Ascending aorta (tissue), 2 donors: ENCODE measurements around the gene NELFCD. TPM values are rescaled to one million over a fixed set of nuclear protein-coding genes. Genes with fewer than 3 reads are reported as not detected.

Experiments used
- DNase-seq, 2 donors: peaks; one replicate each; pipeline ENCODE4 v3.0.0-alpha.2; 2019; ENCODE audit warnings: low spot score in 2 of 2
- H3K27ac ChIP-seq, 2 donors: fragments of 200-600 bp; sonication (generic); one replicate each; pipeline ENCODE4 v1.5.1; 2016 to 2017; ENCODE audit warnings: mild to moderate bottlenecking in 1 of 2
- H3K27me3 ChIP-seq: fragments of 200-600 bp; sonication (generic); one replicate; pipeline ENCODE4 v1.5.1; 2017
- H3K36me3 ChIP-seq, 2 donors: fragments of 200-600 bp; sonication (generic); one replicate each; pipeline ENCODE4 v1.5.1; 2016
- H3K4me1 ChIP-seq, 2 donors: fragments of 200-600 bp; sonication (generic); one replicate each; pipeline ENCODE4 v1.5.1; 2016 to 2017; ENCODE audit warnings: mild to moderate bottlenecking in 1 of 2
- H3K4me3 ChIP-seq, 2 donors: fragments of 200-600 bp; sonication (generic); one replicate each; pipeline ENCODE4 v1.5.1; 2016 to 2017; ENCODE audit warnings: mild to moderate bottlenecking in 1 of 2
- H3K9me3 ChIP-seq, 2 donors: fragments of 200-600 bp; sonication (generic); one replicate each; pipeline ENCODE4 v1.5.1; 2016
- intact Hi-C: fragments of 100-400 bp; cut with DNase I; formaldehyde crosslinking; loops from one replicate; pipeline ENCODE4 v1.15.1; 2023
- total RNA-seq: library from RNA; depleted of rRNA; stranded (reverse); fragments of >200 nt; gene quantifications from one replicate; pipeline ENCODE4 v1.1.0, GENCODE V29; 2016
- TF ChIP-seq, protein P1 (sequence below), 3 experiments: fragments of 200-600 bp in 2 of 3; fragments of 450-650 bp in 1 of 3; sonication (generic) in 2 of 3; IDR thresholded peaks; one replicate each; pipeline ENCODE4 v1.5.1; 2016 to 2019; ENCODE audit warnings: antibody characterized with exemption in 3 of 3, mild to moderate bottlenecking in 1 of 3, moderate library complexity in 1 of 3

The NELFCD gene
- total RNA-seq, 1 donor from 2014 or later = 20.8 TPM

DNA sequence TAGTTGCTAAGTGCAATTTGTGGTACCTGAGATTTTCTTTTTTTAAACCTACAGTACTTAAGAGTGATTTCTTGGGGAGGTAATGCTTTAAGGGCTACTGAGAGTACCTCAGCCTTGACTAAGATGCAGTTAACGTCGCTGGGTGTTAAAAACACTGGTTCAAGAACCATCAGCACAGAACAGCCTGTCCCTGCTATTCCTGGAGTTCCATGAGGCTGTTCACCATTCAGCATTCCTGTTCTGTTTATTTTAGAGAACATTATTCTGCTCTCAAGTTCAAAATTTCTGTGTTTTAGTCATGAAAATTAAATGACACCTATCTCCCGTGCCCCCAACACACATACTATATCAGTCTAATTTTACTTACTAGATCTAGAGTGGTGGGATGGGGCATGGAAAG is 63.2 kb downstream of the NELFCD start:
- no peak for DNase-seq
- Histone ChIP-seq H3K27me3 (no peaks in the 10 kb centered on the region), H3K9me3 (no peaks in the 10 kb centered on the region), H3K36me3 (no peaks in the 10 kb centered on the region), H3K4me3 (no peak overlapping the region), H3K27ac (no peak overlapping the region), H3K4me1 (peaks cover 3 to 15% of the 10 kb centered on the region in 2 donors)
- intact Hi-C loops = loop anchor here (5.0 kb wide), 1 partner anchor 37 kb away; the partner anchor contains the start of gene CTSZ
- TF ChIP-seq, protein P1, sequence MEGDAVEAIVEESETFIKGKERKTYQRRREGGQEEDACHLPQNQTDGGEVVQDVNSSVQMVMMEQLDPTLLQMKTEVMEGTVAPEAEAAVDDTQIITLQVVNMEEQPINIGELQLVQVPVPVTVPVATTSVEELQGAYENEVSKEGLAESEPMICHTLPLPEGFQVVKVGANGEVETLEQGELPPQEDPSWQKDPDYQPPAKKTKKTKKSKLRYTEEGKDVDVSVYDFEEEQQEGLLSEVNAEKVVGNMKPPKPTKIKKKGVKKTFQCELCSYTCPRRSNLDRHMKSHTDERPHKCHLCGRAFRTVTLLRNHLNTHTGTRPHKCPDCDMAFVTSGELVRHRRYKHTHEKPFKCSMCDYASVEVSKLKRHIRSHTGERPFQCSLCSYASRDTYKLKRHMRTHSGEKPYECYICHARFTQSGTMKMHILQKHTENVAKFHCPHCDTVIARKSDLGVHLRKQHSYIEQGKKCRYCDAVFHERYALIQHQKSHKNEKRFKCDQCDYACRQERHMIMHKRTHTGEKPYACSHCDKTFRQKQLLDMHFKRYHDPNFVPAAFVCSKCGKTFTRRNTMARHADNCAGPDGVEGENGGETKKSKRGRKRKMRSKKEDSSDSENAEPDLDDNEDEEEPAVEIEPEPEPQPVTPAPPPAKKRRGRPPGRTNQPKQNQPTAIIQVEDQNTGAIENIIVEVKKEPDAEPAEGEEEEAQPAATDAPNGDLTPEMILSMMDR (IDR thresholded peaks at IDR 0.05) = no peak

Other genes starting within 250 kb of the NELFCD start
- not detected for gene GNAS-AS1, start 130.4 kb upstream of the NELFCD start, total RNA-seq
- gene GNAS, start 128.5 kb upstream of the NELFCD start, total RNA-seq = 663 TPM
- 342 TPM for gene CTSZ, start 26.0 kb downstream of the NELFCD start, total RNA-seq
- not detected for gene TUBB1, start 38.2 kb downstream of the NELFCD start, total RNA-seq
- 12.7 TPM for gene ATP5F1E, start 51.1 kb downstream of the NELFCD start, total RNA-seq
- 13.4 TPM for gene PRELID3B, start 61.5 kb downstream of the NELFCD start, total RNA-seq
- 0.53 TPM for gene ZNF831, start 182.6 kb downstream of the NELFCD start, total RNA-seq